Renal cortical epithelial cell (primary cell): Measurements from ENCODE around the gene CTF1. TPM values are rescaled to one million over a fixed set of nuclear protein-coding genes. Genes with fewer than 3 reads are reported as not detected.
"Not testable (repeated sequence)": the region's sequence is repeated elsewhere in the genome, so short reads cannot be mapped to it uniquely, and the experiment has no call there.

ENCODE experiments used
- DNase-seq: peaks from one replicate; pipeline ENCODE4 v3.0.0-alpha.2; 2011; ENCODE audit warnings: low read depth
- total RNA-seq: library from RNA; depleted of rRNA; stranded (reverse); fragments of >200 nt; gene quantifications from 2 replicates; pipeline ENCODE4 v1.2.3, GENCODE V29; 2014

CTF1 gene
- total RNA-seq, 1 donor from 2014 or later, result 4.7 TPM

DNA sequence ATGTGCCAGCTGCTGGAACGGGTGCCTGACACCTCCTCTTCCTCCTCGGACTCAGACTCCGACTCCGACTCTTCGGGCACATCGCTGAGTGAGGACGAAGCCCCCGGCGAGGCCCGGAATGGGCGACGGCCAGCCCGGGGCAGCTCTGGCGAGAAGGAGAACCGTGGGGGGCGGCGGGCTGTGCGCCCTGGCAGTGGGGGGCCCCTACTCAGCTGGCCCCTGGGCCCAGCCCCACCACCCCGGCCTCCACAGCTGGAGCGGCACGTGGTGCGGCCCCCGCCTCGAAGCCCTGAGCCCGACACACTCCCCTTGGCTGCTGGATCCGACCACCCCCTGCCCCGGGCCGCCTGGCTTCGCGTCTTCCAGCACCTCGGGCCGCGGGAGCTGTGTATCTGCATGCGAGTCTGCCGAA is 33.8 kb downstream of the CTF1 start:
- no peak for DNase-seq

DNA sequence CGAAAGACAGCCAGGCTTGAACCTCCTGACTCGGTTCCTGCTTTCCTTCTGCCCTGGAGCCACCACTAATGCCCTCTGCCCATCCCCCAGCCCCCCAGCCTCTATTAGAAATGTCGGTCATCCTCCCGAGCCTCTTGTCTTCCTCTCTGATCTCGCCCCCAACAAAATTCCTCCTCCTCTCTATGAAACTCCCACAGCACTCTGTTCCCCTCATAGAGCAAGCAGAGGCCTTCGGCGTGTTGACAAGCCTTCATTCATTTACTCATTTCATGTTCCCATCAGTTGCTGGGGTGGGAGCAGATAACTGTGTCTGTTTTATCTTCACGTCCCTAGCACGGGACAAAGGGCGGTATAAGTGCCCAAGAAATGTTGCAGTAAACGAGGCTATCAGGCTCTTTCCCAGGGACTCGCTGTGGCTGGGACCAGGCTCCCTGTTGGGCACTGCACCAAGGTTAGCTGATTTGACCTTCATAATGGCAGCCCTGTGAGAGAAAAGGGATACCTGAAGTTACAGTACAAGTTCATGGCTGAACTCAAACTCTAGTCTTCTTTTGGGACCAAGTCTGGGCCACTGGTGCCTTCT is 34.7 kb downstream of the CTF1 start:
- DNase-seq, result no peak

DNA sequence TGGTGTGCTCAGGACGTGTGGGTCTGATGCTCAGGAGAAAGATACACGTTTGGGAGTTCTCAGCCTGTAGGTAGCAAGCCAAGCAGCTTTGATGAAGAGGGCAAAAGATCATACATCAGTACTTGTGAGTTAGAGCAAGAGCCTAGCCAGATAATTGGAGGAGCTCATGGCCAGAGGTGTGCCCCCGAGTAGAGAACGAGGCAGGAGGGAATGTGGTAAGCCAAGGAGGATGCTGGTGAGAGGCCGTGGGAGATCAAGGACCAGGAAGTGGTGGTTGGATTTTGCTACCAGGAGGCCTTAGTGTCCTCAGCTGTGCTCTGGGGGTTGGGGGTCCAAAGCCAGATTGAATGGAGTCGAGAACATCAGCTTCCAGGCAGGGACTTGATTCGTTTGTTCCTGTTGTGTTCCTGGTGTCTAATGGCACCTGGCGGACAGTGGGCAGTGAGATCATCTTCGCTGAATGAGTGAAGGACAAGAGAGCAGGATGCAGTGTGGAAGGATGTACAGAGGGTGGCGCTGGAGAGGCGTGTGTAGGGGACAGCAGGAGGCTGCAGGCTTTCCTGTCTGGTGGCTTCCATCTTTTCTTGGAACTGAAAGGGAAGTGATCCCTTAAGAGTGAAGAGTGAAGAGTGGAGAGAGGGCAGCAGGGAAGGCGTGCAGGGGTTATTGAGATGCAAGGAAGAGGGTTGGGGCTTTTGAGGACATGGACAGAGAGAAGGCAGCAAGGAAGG is 38.6 kb downstream of the CTF1 start:
- peak; percentile 36 for DNase-seq

DNA sequence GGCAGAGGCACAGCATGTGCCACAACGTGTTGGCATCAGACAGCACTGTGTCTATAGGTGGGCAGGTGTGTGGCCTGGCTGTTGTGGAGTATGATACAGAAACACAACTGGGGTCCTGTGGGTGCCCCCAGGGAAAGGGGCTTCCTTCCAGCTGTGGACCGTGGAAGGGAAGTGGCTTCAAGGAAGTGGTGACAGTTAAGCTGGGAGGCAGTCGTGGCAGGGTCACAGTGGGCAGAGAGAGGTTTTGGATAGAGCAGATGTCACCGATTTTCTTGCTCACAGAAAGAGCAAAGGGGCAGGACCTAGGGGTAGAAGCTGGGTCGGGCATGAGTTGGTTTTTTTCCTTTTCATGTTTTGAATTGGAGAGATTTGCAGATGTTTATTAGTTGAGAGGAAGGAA is 41.3 kb downstream of the CTF1 start:
- DNase-seq, result no peak

DNA sequence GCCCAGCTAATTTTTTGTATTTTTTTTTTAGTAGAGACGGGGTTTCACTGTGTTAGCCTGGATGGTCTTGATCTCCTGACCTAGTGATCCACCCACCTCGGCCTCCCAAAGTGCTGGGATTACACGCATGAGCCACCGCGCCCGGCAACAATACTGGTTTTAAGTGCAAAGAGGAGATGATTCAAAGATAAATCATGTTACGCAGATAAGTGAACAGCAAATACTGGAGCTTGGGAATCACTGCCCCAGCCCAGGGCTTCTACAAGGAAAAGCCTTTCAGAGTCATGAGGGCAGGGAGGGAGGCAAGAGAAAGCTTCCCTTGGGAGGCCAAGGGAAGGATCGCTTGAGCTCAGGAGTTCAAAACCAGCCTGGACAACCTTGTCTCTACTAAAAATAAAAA is 43.2 kb downstream of the CTF1 start:
- not testable (repeated sequence) for DNase-seq

DNA sequence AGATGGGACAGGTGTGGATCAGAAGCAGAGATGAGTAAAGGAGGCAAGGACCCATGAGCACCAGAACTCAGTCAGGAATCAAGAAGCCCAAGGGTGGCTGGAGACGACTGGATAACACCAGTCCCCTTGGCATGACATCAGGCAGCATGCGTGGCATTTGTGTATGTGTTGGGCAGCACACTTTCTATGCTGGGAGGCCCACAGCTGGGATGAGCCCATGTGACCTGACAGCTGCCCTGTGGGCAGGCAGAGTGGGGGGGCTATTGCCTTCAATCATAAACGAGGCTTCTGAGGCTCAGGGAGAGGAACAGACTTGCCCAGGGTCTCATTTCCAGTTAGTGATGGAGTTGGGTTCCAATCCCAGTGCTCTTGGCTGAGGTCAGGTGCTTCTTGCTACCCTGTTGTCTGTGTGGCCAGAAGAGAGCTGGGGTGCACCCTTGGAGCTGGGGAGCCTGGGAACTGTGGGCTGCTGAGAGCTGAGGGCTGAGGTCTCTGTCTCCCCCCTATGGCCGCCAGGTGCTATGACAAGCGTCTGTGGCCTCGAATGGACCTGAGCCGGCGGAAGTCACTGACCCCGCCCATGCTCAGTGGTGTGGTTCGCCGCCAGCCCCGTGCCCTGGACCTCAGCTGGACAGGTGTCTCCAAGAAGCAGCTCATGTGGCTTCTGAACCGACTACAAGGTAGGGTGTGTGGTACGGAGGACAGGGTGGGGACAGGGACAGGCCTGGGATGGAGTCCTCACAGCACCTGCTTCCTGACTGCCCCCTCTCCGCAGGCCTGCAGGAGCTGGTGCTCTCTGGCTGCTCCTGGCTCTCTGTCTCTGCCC is 45.4 kb downstream of the CTF1 start:
- peak; percentile 59 for DNase-seq

DNA sequence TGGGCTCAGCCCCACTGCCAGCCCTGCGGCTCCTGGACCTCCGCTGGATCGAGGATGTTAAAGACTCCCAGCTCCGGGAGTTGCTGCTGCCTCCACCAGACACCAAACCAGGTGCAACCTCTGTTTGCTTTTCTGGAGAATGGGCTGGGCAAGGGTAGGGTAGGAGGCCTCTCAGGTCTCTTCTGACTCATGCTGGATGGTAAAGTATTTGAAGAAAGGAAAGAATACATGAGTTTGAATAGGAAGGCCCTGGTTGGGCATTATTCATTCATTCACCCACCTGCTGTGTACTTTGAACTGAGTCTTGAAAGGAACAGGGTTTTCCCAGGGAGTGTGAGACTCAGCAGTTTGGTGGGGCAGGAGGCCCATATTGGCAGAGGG is 46.0 kb downstream of the CTF1 start:
- no peak for DNase-seq

DNA sequence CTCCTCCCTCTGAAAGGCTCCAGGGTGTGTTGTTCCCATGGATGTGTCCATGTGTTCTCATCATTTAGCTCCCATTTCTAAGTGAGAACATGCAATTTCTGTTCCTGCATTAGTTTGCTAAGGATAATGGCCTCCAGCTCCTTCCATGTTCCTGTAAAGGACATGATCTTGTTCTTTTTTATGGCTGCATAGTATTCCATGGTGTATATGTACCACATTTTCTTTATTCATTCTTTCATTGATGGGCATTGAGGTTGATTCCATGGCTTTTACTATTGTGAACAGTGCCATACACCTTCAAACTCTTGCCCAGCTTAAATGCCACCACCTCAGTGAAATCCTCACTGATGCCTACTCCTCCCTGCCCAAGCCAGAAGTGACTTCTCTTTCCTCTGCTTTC is 47.9 kb downstream of the CTF1 start:
- no peak for DNase-seq

DNA sequence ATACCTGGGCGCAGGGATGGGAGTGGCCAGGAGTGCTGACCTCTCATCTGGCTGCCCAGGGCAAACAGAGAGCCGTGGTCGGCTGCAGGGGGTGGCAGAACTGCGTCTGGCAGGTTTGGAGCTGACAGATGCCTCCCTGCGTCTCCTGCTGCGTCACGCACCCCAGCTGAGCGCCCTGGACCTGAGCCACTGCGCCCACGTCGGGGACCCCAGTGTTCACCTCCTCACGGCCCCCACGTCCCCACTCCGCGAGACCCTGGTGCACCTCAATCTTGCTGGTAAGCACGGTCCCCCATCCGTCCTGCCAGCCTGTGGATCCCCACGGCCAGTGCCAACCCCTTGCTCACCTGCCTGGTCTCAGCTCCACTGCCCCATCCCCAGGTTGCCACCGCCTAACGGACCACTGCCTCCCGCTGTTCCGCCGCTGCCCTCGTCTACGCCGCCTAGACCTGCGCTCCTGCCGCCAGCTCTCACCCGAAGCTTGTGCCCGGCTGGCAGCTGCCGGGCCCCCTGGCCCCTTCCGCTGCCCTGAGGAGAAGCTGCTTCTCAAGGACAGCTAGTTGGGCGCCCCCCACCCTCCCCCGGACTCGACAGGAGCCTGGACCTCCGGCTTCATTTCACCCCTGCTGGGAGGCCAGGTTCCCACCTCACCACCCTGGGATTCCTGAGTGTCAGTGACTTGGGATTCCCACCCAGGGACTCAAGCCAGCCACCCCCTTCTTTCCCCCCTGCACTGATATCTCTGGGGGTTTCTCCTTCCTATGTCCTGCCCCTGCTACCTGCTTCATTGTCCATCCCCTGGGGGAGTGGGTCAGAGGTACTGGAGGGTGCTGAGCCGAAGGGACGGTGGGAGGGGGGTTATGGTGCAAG is 50.5 kb downstream of the CTF1 start:
- no peak for DNase-seq

DNA sequence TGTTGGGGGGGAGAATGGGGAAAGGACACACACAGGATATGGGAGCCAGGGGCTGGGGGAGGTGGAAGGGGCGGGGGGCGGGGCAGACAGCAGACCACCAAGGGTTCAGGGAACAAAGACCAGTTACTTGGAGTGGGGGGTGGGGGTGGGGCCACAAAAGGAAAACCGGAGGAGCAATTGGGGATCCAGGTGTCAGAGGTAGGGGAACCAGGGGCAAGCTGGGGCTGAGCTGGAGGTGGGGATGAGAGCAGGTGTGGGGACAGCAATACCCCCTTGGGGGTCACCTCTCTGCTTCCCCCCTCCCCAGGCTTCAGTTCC is 51.1 kb downstream of the CTF1 start:
- no peak for DNase-seq

GRCh38 chr16:30947859-30948666 is 51.6 kb downstream of the CTF1 start:
- peak; percentile 98 for DNase-seq

DNA sequence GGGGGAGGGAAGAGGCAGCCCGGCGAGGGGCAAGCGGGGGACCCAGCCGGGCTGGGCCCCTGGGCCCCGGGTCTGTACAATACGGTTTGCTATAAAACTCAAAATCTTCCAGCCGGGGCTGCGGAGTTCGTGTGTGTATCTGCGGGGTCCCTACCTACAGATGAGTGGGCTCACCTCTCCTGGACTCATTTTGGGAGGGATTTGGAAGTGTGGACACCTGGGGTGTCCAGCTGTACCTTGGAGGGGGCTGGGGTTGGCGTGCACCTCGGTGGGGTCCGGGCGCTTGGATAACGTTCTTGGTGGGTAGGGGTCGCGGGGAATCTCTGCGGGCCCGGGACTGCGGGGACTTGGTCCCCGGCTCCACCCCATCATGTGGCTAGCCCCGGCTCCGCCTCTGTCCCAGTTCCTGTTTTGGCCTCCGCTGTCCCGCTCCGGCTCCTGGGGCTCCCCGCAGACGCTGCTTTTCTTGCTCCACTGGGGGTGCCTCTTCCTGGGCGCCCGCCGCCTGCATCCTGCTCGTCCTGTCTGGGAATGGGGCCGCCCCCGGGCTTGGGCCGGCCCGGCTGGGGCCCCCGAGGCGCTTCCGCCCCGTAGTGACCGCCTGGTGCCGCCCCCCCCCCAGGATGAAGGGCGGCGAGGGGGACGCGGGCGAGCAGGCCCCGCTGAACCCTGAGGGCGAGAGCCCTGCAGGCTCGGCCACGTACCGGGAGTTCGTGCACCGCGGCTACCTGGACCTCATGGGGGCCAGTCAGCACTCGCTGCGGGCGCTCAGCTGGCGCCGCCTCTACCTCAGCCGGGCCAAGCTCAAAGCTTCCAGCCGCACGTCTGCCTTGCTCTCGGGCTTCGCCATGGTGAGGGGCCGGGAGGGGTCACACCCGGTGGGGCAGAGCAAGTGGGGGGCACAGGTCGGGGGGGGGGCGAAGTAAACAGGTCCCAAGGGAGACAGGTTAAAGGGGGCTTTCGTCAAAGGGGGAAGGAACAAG is 52.5 kb downstream of the CTF1 start, which contains the start of gene ORAI3:
TSS of gene ORAI3 (plus strand) at position 402 of the 983 bp plus-strand sequence. CDS start at position 624, 222 bp downstream.
- DNase-seq, result peak; percentile 39

DNA sequence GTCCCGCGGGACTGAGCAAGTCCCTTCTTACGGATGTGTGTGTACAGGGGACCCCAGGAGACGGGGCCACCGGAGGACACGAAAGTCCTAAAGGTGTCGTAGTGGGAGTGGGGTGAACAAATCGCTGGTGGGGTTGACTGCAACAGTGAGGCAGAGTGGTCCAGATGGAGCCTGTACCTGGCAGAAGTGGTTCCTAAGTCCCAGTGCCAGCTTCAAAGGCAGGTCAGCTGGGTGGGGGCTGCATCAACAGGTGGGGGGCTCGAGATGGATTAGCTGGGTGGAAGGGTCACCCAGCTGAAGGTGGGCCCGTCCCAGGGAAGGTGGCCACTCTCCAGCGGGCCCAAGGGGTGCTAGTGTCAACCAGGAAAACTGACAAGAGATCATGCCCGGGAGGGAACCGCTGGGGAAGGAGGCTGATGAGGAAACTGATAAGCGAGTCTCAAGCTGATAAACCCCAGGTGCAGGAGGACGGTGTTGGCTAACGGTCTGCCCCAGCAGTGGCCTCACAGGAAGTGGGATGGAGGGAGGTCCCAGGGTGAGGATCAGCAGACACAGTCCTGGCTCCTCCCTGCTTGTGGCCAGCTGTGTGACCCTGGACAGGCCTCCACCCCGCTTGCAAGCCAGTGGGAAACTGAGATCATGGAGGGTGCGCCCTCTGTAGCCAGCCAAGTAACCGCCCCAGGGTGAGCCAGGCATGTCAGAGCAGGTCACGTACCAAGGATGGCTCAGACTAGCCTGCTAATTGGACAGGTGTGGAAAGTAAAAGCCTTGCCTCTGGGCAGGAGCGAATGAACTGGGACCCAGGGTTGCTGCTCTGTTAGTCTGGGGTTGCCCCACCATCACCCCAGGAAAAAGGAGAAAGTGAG is 53.5 kb downstream of the CTF1 start:
- DNase-seq, result peak; percentile 91

DNA sequence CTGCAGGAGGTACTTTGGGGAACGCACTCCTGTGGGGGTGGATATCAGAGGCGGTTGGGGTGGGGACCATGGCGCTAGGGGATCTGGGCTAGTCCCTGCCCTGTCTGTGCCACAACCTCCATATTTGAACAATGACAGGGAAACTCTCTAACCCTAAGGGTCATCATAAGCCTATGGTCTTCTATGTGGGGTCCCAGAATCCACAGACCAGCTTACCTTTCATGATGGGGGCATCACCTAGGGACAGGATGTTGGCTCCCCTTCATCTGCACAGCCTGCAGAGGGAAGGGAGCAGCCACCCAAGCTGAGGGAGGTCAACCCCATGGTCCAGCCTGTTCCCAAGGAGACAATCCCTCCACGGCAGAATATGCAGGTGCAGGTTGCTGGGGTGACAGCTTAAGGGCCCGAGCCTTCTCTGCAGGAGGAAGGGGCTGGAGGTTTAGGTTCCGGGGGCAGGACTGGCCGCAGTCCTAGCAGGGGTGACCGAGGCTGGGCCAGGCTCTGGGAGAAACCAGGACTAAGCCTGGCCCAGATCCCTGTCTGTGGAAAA is 54.2 kb downstream of the CTF1 start:
- DNase-seq, result no peak

DNA sequence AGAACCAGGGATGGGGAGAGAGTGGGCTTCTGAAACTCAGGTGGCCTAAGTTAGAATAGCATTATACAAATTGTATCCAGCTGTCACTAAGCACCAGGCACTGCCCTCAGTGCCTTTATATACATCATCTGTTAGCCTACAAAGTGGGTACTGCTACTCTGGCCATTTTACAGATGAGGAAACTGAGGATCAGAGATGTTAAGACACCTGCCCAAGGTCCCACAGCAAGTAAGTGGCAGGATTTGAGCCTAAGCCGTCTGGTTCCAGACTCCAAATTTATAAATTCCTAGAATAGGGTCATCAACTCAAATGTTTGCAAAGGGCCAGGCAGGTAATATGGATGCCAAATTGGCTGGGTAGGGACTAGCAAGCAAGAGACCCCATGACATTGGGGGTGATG is 54.8 kb downstream of the CTF1 start:
- DNase-seq, result no peak

DNA sequence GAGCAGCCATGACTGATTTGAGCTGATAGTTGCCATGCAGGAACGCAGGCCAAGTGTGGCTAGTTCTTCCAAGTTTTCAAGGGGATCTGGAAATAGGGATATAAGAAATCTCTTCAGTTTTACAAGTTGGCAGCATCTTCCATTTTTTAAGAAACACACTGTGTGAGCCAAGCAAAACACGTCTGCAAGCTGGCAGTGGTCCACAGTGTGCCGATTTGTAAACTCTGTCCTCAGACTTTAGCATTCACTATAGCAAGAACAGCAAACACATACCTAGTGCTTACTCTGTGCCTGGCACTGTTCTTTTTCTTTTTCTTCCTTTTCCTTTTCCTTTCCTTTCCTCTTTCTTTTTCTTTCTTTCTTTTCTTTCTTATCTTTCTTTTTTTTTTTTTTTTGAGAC is 55.3 kb downstream of the CTF1 start:
- no peak for DNase-seq

- DNase-seq, result no peak
Observed at GRCh38 chr16:30953111-30953510, 56.7 kb downstream of the CTF1 start.
